Articular chondrocyte of knee joint (primary cell): ENCODE results near the gene GALNT12. TPM values are rescaled to one million over a fixed set of nuclear protein-coding genes. Genes with fewer than 3 reads are reported as not detected.

Experiments used
- total RNA-seq: library from RNA; depleted of rRNA; stranded (reverse); fragments of >200 nt; gene quantifications from 2 replicates; pipeline ENCODE4 v1.2.3, GENCODE V29; 2012

Gene GALNT12, protein sequence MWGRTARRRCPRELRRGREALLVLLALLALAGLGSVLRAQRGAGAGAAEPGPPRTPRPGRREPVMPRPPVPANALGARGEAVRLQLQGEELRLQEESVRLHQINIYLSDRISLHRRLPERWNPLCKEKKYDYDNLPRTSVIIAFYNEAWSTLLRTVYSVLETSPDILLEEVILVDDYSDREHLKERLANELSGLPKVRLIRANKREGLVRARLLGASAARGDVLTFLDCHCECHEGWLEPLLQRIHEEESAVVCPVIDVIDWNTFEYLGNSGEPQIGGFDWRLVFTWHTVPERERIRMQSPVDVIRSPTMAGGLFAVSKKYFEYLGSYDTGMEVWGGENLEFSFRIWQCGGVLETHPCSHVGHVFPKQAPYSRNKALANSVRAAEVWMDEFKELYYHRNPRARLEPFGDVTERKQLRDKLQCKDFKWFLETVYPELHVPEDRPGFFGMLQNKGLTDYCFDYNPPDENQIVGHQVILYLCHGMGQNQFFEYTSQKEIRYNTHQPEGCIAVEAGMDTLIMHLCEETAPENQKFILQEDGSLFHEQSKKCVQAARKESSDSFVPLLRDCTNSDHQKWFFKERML
- total RNA-seq, result 20.4 and 26.9 TPM in 2 replicates

DNA sequence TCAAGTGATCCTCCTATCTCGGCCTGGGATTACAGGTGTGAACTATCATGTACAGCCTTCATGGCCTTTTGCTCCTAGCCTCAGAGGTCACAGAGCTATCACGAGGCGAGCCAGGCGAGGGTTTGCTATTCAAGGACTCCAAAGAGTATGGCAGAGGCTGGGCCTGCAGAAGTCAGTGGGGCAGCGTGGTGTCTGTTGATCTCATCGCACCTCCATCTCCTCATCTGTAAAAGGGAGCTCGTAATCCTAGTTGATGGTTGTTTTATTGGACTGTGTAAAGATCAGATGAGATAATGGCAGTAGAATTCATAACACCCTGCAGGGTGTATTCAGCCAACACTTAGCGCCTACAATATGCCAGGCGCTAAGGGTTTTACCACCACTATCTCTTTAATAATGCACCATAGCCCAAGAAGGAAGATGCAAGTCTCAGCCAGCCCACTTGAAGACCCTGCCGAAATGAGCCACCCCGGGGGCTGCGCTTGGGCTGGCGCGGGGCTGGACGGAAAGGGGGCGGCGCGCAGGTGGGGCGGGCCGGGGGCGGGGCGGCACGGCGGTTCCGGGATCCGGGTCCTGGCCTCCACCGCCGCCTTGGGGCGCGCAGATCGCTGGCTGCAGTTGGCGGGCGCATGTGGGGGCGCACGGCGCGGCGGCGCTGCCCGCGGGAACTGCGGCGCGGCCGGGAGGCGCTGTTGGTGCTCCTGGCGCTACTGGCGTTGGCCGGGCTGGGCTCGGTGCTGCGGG, at the start of gene GALNT12:
Gene GALNT12, plus strand, starts transcription at position 601 of the 744 bp plus-strand sequence. Its CDS starts 29 bp downstream, at position 630.

DNA sequence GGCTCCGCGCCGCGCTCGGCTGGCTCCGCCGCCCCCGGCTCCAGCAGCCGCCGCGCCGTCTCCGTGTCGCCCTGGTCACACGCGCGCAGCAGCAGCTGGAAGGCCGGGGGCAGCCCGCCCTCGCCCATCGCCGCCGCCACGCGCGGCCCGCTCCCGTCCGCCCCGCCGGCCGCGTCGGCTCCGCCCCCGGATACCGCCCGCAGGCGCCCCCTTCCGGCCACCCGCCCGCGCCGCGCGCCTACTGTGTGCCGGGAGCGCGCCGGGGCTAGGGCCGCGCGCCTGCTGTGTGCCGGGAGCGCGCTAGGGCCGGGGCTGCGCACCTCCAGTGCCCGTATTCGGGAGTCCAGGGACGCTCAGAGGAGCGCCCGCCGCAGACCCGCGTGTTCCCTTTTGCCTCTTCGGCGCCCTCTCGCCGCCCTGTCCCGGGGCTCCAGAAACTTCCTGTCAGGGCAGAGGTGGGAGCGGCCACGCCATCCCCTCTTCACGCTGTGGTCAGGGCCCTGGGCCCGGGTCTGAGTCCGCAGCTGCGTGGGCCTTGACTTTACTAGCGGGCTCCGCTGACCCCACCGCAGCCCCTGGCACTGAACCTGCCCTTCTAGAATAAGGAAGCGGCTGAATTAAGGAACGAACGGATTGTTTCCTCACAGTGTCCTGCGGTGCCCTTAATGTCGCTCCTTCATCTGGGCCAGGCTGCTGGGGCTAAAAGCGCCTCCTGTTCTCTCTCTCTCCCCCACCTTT, 10.9 kb upstream of the GALNT12 start, which contains the start of gene ANKS6:
Gene ANKS6, minus strand, starts transcription at position 192 of the 738 bp plus-strand sequence. Its CDS starts 64 bp downstream, at position 128.

Other genes with a start within 250 kb of the GALNT12 start
- gene GABBR2, start 98.7 kb upstream of the GALNT12 start, total RNA-seq, result 0.11 TPM in 1 of 2 replicates, not detected in the other
- 17.5 and 21.4 TPM in 2 replicates for gene ANKS6, start 11.1 kb upstream of the GALNT12 start, total RNA-seq
- 56.8 and 175 TPM in 2 replicates for gene COL15A1, start 136.2 kb downstream of the GALNT12 start, total RNA-seq